ENCODE data around the gene DMRT2. TPM values are rescaled to one million over a fixed set of nuclear protein-coding genes. Genes with fewer than 3 reads are reported as not detected.

The DMRT2 gene
- total and polyA plus RNA-seq, 4 donors = 1.7 to 3.9 (median 2.6) TPM

DNA sequence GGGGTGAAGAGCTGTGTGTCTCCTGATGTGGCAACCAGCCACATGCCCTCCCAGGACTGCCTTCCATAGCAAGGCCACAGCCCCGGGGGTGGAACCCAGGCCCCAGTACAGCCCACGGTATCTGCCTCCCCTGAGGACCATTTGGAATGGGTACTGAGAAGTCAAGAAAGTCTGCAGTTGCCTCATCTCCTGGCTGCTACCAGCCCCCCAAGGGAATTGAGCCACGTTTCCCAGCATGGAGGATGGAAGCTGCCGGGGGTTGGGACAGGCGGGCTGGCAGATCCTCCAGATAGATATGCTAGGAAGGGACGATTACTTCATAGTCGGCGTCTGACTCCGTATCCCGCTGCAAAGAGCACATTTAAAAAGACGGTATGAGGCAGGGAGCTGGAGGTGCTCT lies 5.5 kb upstream of the DMRT2 start:
- Histone ChIP-seq H3K4me3 (ENCODE audit: low read depth, low read length) (no peak overlapping the region), H3K36me3 (ENCODE audit: control insufficient read depth, insufficient read depth, low read length) (no peaks in the 10 kb centered on the region), H3K9me3 (ENCODE audit: control insufficient read depth, insufficient read depth, low read length) (no peaks in the 10 kb centered on the region), H3K27ac (ENCODE audit: low read depth, low read length) (no peak overlapping the region), H3K4me1 (ENCODE audit: control insufficient read depth, insufficient read depth, low read length) (peaks cover 45% of the 10 kb centered on the region), H3K27me3 (ENCODE audit: control insufficient read depth, insufficient read depth, low read length) (peaks cover 99% of the 10 kb centered on the region)
- no peak for DNase-seq (ENCODE audit: low read depth in 4 of 6, low spot score in 6 of 6)
- WGBS (ENCODE audit: insufficient coverage) = 14% methylated on average over 11 of the region's 11 CpGs

GRCh38 chr9:1046639-1047572 lies 3.3 kb upstream of the DMRT2 start:
- Histone ChIP-seq H3K4me1 (ENCODE audit: control insufficient read depth, insufficient read depth, low read length) (peaks cover 56% of the 10 kb centered on the region), H3K4me3 (ENCODE audit: low read depth, low read length) (no peak overlapping the region), H3K36me3 (ENCODE audit: control insufficient read depth, insufficient read depth, low read length) (no peaks in the 10 kb centered on the region), H3K27me3 (ENCODE audit: control insufficient read depth, insufficient read depth, low read length) (peaks cover 96% of the 10 kb centered on the region), H3K27ac (ENCODE audit: low read depth, low read length) (no peak overlapping the region), H3K9me3 (ENCODE audit: control insufficient read depth, insufficient read depth, low read length) (no peaks in the 10 kb centered on the region)
- no peak for DNase-seq (ENCODE audit: low read depth in 4 of 6, low spot score in 6 of 6)
- 9% methylated on average over 32 of the region's 36 CpGs for WGBS (ENCODE audit: insufficient coverage)

DNA sequence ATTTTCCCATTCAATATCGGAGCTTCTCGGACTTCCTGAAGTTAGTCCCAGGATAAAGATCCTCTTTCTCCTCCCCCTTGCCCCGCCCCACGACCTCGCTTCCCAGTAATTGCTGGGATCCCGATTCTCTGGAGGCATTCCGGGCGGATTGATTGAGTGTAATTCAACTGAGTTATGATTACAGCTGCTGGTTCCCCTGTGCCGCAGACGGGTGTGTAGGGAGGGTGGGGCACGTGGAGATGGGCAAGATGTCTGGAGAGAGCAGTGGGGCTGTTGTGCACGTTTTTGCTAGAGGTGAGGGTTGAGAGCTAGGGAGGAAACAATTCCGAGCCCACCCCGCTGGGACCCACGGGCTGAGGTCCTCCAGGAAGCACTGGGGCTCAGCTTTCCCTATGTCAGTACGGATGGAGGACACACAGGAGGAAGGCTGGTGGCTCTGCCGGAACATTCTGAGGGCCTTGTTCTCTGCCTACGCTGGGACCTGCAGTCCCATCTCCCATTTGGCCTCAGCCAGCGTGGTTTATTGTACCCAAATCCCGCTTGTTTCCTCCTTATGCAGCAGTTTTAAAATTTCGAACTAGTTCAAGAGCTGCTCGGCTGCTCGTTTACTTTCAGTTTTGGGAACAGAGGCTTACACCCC lies 2.4 kb upstream of the DMRT2 start:
- Histone ChIP-seq H3K4me1 (ENCODE audit: control insufficient read depth, insufficient read depth, low read length) (peaks cover 56% of the 10 kb centered on the region), H3K4me3 (ENCODE audit: low read depth, low read length) (no peak overlapping the region), H3K27me3 (ENCODE audit: control insufficient read depth, insufficient read depth, low read length) (peaks cover 96% of the 10 kb centered on the region), H3K9me3 (ENCODE audit: control insufficient read depth, insufficient read depth, low read length) (no peaks in the 10 kb centered on the region), H3K27ac (ENCODE audit: low read depth, low read length) (no peak overlapping the region), H3K36me3 (ENCODE audit: control insufficient read depth, insufficient read depth, low read length) (no peaks in the 10 kb centered on the region)
- DNase-seq (ENCODE audit: low read depth in 4 of 6, low spot score in 6 of 6) = no peak
- WGBS (ENCODE audit: insufficient coverage) = 7% methylated on average over 22 of the region's 23 CpGs

- Histone ChIP-seq H3K36me3 (ENCODE audit: control insufficient read depth, insufficient read depth, low read length) (no peaks in the 10 kb centered on the region), H3K27ac (ENCODE audit: low read depth, low read length) (no peak overlapping the region), H3K9me3 (ENCODE audit: control insufficient read depth, insufficient read depth, low read length) (no peaks in the 10 kb centered on the region), H3K4me3 (ENCODE audit: low read depth, low read length) (no peak overlapping the region), H3K4me1 (ENCODE audit: control insufficient read depth, insufficient read depth, low read length) (peaks cover 58% of the 10 kb centered on the region), H3K27me3 (ENCODE audit: control insufficient read depth, insufficient read depth, low read length) (peaks cover 96% of the 10 kb centered on the region)
- DNase-seq (ENCODE audit: low read depth in 4 of 6, low spot score in 6 of 6) = no peak
- 7% methylated on average over 6 of the region's 8 CpGs for WGBS (ENCODE audit: insufficient coverage)
Measured at GRCh38 chr9:1048231-1048619, 1.9 kb upstream of the DMRT2 start.

DNA sequence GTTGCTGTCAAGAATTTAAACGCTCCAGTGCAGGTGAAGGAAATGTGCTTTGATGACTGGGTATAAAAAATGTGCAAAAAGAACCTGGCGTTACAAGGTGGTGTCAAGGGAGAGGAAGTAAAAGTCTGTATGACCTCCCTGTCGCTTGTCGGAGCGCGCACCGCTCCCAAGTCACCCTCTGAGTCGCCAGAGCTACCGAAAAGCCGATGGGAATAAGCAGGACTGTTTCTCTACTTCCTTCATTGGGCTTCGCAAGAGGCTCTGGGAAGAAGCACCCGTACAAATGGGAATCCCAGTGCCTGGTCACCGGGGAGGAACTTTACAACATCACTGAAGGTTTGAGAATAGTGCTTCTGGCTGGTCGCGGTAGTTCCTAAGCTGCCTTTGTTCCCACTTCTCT lies 1.3 kb upstream of the DMRT2 start:
- no peak overlapping the region for H3K4me3 ChIP-seq (ENCODE audit: low read depth, low read length)
- no peaks in the 10 kb centered on the region for H3K9me3 ChIP-seq (ENCODE audit: control insufficient read depth, insufficient read depth, low read length)
- H3K27me3 ChIP-seq (ENCODE audit: control insufficient read depth, insufficient read depth, low read length) = peaks cover 96% of the 10 kb centered on the region
- no peak for DNase-seq (ENCODE audit: low read depth in 4 of 6, low spot score in 6 of 6)
- H3K4me1 ChIP-seq (ENCODE audit: control insufficient read depth, insufficient read depth, low read length) = peaks cover 59% of the 10 kb centered on the region
- no peak overlapping the region for H3K27ac ChIP-seq (ENCODE audit: low read depth, low read length)
- no peaks in the 10 kb centered on the region for H3K36me3 ChIP-seq (ENCODE audit: control insufficient read depth, insufficient read depth, low read length)
- WGBS (ENCODE audit: insufficient coverage) = 4% methylated on average over 15 of the region's 15 CpGs

GRCh38 chr9:1049641-1050040 lies 516 bp upstream of the DMRT2 start:
- WGBS (ENCODE audit: insufficient coverage) = 3% methylated on average over 6 of the region's 12 CpGs

GRCh38 chr9:1051210-1051583 lies 1.0 kb downstream of the DMRT2 start:
- Histone ChIP-seq H3K9me3 (ENCODE audit: control insufficient read depth, insufficient read depth, low read length) (no peaks in the 10 kb centered on the region), H3K36me3 (ENCODE audit: control insufficient read depth, insufficient read depth, low read length) (no peaks in the 10 kb centered on the region), H3K27me3 (ENCODE audit: control insufficient read depth, insufficient read depth, low read length) (peaks cover 95% of the 10 kb centered on the region), H3K4me1 (ENCODE audit: control insufficient read depth, insufficient read depth, low read length) (peaks cover 44% of the 10 kb centered on the region), H3K27ac (ENCODE audit: low read depth, low read length) (no peak overlapping the region), H3K4me3 (ENCODE audit: low read depth, low read length) (no peak overlapping the region)
- WGBS (ENCODE audit: insufficient coverage) = 14% methylated on average over 10 of the region's 13 CpGs
- no peak for DNase-seq (ENCODE audit: low read depth in 4 of 6, low spot score in 6 of 6)

More at GRCh38 chr9:1049641-1050040, 516 bp upstream of the DMRT2 start:
- H3K36me3 ChIP-seq (ENCODE audit: control insufficient read depth, insufficient read depth, low read length) = no peaks in the 10 kb centered on the region
- H3K27me3 ChIP-seq (ENCODE audit: control insufficient read depth, insufficient read depth, low read length) = peaks cover 96% of the 10 kb centered on the region
- H3K4me1 ChIP-seq (ENCODE audit: control insufficient read depth, insufficient read depth, low read length) = peaks cover 58% of the 10 kb centered on the region
- H3K4me3 ChIP-seq (ENCODE audit: low read depth, low read length) = peak overlapping the region; percentile 13
- DNase-seq (ENCODE audit: low read depth in 4 of 6, low spot score in 6 of 6) = no peak
- H3K9me3 ChIP-seq (ENCODE audit: control insufficient read depth, insufficient read depth, low read length) = no peaks in the 10 kb centered on the region
- no peak overlapping the region for H3K27ac ChIP-seq (ENCODE audit: low read depth, low read length)

GRCh38 chr9:1051584-1052275 lies 1.6 kb downstream of the DMRT2 start:
- WGBS (ENCODE audit: insufficient coverage) = under 1% methylated on average over 90 of the region's 90 CpGs
- peaks cover 41% of the 10 kb centered on the region for H3K4me1 ChIP-seq (ENCODE audit: control insufficient read depth, insufficient read depth, low read length)
- no peak overlapping the region for H3K4me3 ChIP-seq (ENCODE audit: low read depth, low read length)
- no peak overlapping the region for H3K27ac ChIP-seq (ENCODE audit: low read depth, low read length)
- H3K9me3 ChIP-seq (ENCODE audit: control insufficient read depth, insufficient read depth, low read length) = no peaks in the 10 kb centered on the region
- no peaks in the 10 kb centered on the region for H3K36me3 ChIP-seq (ENCODE audit: control insufficient read depth, insufficient read depth, low read length)
- peaks cover 95% of the 10 kb centered on the region for H3K27me3 ChIP-seq (ENCODE audit: control insufficient read depth, insufficient read depth, low read length)
- peak in 2 of 6 donors; percentile 80 to 82 for DNase-seq (ENCODE audit: low read depth in 4 of 6, low spot score in 6 of 6)

DNA sequence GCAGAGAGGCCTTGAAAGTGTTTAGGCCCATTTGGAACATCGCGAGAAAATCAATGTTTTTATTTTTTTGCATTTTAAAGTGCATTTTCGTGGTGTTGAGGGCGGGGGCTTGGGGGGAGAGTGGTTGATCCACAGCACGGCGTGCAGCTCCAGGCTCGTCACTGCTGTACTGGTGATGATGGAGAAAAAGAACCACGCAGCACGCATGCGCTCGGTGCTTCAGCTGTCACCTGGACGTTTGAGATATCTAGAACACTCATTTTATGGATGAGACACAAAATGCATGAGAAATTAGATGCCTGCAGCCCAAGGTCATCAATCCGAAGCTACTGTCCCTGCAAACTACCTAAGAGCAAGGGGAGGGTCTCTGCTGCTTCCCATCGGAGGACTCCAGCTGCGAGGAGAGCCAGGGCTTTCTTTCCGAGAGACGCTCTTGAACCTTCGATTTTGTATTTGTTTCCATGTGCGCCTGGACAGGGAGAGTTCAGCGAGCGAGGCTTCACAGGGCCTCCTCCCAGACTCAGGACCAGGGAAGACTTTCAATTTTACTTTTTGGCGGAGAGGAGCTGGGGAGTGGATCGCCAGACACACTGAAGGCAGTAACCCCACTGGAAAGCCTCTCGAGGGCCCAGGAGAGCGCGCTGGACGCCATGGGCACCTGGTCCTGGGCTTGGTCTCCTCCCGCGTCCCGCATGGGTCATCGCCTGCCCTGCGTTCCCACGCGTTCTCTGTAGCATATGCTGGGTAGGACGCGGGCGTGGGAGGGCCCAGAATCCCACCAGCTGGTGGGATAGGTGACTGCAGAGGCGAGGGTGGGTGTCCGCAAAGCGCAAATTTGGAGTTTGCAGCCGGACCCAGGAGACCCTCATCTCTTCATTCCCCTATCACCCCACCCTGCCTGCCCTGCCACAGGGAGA lies 2.5 kb downstream of the DMRT2 start:
- DNase-seq (ENCODE audit: low read depth in 4 of 6, low spot score in 6 of 6) = peak in 2 of 6 donors; percentile 43 to 53
- no peak overlapping the region for H3K4me3 ChIP-seq (ENCODE audit: low read depth, low read length)
- WGBS (ENCODE audit: insufficient coverage) = 3% methylated on average over 38 of the region's 41 CpGs
- peaks cover 91% of the 10 kb centered on the region for H3K27me3 ChIP-seq (ENCODE audit: control insufficient read depth, insufficient read depth, low read length)
- no peaks in the 10 kb centered on the region for H3K36me3 ChIP-seq (ENCODE audit: control insufficient read depth, insufficient read depth, low read length)
- H3K27ac ChIP-seq (ENCODE audit: low read depth, low read length) = no peak overlapping the region
- H3K4me1 ChIP-seq (ENCODE audit: control insufficient read depth, insufficient read depth, low read length) = peaks cover 32% of the 10 kb centered on the region
- H3K9me3 ChIP-seq (ENCODE audit: control insufficient read depth, insufficient read depth, low read length) = no peaks in the 10 kb centered on the region
